CD4-positive, alpha-beta T cell treated with Interleukin-4 for 4 hours (primary cell): ENCODE data around the gene RNU5B-1.
"Not testable (repeated sequence)": the region's sequence is repeated elsewhere in the genome, so short reads cannot be mapped to it uniquely, and the experiment has no call there.

Experiments used
- DNase-seq: peaks from one replicate; pipeline ENCODE4 v3.0.0-alpha.2; 2020

The RNU5B-1 gene

DNA sequence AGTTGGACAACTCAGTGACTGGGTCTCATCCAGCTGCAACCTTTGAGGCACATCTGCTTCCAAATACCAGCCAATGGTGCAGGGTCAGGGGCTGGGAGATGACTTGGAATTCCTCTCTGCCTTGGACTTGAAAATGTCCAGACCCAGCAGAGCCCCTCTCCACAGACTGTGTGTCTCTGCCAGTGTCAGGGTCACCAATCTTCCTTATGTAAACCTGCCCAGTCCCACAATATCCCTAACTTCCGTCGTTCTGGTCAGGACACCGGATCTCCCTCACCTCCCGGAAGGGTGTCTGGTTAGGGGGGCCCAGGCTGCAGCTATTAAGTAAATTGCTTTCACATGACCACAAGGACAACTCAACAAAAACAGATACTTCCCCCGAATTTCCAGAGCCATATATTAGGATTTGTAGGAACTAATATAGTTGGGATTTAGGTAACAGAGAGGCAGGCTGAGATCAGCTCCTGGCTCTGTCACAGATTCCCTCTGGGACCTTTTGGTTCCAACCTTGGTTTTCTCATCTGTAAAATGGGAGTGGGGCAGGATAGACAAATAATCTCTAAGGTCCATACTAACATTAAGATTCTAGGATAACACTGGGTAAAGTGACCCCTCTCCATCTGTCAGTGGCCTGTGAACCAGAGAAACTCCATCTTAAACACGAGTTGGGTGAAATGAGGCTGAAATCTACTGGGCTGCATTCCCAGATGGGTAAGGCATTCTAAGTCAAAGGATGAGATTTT lies 42.5 kb downstream of the RNU5B-1 start:
- DNase-seq = no peak

DNA sequence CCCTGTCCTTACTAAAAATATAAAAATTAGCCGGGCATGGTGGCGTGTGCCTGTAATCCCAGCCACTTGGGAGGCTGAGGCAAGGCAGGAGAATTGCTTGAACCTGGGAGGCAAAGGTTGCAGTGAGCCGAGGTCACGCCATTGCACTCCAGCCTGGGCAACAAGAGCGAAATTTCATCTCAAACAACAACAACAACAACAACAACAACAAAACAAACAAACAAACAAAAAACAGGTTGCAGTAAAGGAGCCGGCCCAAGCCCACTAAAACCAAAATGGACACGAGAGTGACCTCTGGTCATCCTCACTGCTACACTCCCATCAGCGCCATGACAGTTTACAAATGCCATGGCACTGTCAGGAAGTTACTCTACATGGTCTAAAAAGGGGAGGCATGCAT lies 43.3 kb downstream of the RNU5B-1 start:
- not testable (repeated sequence) for DNase-seq

DNA sequence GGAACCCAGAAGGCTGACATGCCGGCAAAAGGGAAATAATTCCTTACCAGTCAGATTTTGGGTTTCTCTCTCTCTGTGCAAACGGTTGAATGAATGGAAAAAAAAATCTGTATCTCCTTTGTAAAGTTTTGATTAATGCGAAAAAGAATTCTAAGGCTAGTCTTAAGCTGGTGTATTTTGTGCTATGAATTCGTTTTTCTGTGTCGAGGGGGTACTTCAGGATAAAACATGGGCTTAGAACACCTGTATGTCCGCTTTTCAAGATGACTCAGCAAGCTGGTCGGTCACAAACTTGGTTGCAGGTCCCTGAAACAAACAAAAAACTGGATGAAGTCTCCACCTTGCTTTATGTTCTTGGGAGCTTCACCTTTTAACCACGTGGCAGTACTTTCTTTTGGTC lies 44.9 kb downstream of the RNU5B-1 start:
- DNase-seq = no peak

DNA sequence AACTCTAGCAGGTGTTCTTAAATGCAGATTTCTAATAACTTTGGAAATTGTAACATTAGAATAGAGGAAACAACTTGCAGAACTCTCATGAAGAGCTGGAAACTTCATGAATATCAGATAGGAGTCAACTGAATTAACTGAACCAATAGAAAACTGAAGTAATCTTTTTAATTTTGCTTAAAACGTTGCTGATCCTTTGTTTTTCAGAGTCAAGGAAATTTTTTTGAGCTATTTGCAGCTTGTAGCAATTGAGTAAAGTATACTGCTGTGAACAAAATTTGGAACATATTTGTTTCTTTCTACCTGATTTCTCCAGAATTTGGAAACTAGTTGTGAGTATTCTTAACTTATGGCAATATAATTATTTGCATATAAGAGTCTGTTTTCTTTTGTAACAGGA lies 47.5 kb downstream of the RNU5B-1 start:
- not testable (repeated sequence) for DNase-seq
